ENCODE measurements around the gene PARD3.
"Not testable (repeated sequence)": the region's sequence is repeated elsewhere in the genome, so short reads cannot be mapped to it uniquely, and the experiment has no call there.

Gene PARD3

GRCh38 chr10:34076443-34076842 is 738.7 kb downstream of the PARD3 start:
- peaks cover 5% of the 10 kb centered on the region for H3K9me3 Mint-ChIP-seq (ENCODE audit: low read depth)
- H3K27me3 Mint-ChIP-seq = no peaks in the 10 kb centered on the region
- no peak overlapping the region for H3K4me3 Mint-ChIP-seq
- H3K36me3 Mint-ChIP-seq = no peaks in the 10 kb centered on the region
- no peaks in the 10 kb centered on the region for H3K4me1 Mint-ChIP-seq (ENCODE audit: low read depth)
- H3K27ac Mint-ChIP-seq = no peak overlapping the region

GRCh38 chr10:34075254-34075926 is 739.7 kb downstream of the PARD3 start:
- Mint-ChIP-seq H3K4me3 (no peak overlapping the region), H3K36me3 (no peaks in the 10 kb centered on the region), H3K9me3 (ENCODE audit: low read depth) (peaks cover 7% of the 10 kb centered on the region), H3K4me1 (ENCODE audit: low read depth) (no peaks in the 10 kb centered on the region), H3K27ac (no peak overlapping the region), H3K27me3 (no peaks in the 10 kb centered on the region)

GRCh38 chr10:34074051-34074450 is 741.0 kb downstream of the PARD3 start:
- Mint-ChIP-seq H3K9me3 (ENCODE audit: low read depth) (peaks cover 13% of the 10 kb centered on the region), H3K27me3 (peaks cover 2% of the 10 kb centered on the region), H3K4me3 (no peak overlapping the region), H3K4me1 (ENCODE audit: low read depth) (no peaks in the 10 kb centered on the region), H3K36me3 (no peaks in the 10 kb centered on the region), H3K27ac (no peak overlapping the region)

- H3K4me3 Mint-ChIP-seq; H3K27ac Mint-ChIP-seq; H3K36me3 Mint-ChIP-seq; H3K4me1 Mint-ChIP-seq (ENCODE audit: low read depth); H3K27me3 Mint-ChIP-seq: not testable (repeated sequence)
- H3K9me3 Mint-ChIP-seq (ENCODE audit: low read depth) = peaks cover 12% of the 10 kb centered on the region
Measured at GRCh38 chr10:34067741-34068140, 747.4 kb downstream of the PARD3 start.

GRCh38 chr10:34063592-34063991 is 751.5 kb downstream of the PARD3 start:
- H3K27ac Mint-ChIP-seq = no peak overlapping the region
- no peaks in the 10 kb centered on the region for H3K4me1 Mint-ChIP-seq (ENCODE audit: low read depth)
- no peaks in the 10 kb centered on the region for H3K36me3 Mint-ChIP-seq
- no peaks in the 10 kb centered on the region for H3K27me3 Mint-ChIP-seq
- peaks cover 4% of the 10 kb centered on the region for H3K9me3 Mint-ChIP-seq (ENCODE audit: low read depth)
- H3K4me3 Mint-ChIP-seq = no peak overlapping the region

GRCh38 chr10:34061841-34062240 is 753.3 kb downstream of the PARD3 start:
- no peaks in the 10 kb centered on the region for H3K27me3 Mint-ChIP-seq
- H3K27ac Mint-ChIP-seq = no peak overlapping the region
- peaks cover 4% of the 10 kb centered on the region for H3K9me3 Mint-ChIP-seq (ENCODE audit: low read depth)
- H3K4me1 Mint-ChIP-seq (ENCODE audit: low read depth) = no peaks in the 10 kb centered on the region
- no peaks in the 10 kb centered on the region for H3K36me3 Mint-ChIP-seq
- no peak overlapping the region for H3K4me3 Mint-ChIP-seq
